ENCODE measurements around the gene DESI1.

DNA sequence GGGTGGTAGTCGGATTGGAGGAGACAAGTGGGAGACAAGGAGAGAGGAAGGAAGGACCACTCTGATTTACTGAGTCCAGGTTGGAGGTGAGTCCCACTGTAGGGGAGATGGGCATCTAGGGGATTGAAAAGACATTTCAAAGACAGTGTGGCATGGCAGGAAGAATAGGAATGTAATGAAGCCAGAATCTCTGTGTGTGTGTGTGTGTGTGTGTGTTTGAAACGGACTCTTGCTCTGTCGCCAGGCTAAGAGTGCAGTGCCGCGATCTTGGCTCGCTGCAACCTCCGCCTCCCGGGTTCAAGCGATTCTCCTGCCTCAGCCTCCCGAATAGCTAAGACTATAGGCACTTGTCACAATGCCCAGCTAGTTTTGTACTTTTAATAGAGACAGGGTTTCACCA lies 64.3 kb downstream of the DESI1 start:
- TF ChIP-seq, protein P1, sequence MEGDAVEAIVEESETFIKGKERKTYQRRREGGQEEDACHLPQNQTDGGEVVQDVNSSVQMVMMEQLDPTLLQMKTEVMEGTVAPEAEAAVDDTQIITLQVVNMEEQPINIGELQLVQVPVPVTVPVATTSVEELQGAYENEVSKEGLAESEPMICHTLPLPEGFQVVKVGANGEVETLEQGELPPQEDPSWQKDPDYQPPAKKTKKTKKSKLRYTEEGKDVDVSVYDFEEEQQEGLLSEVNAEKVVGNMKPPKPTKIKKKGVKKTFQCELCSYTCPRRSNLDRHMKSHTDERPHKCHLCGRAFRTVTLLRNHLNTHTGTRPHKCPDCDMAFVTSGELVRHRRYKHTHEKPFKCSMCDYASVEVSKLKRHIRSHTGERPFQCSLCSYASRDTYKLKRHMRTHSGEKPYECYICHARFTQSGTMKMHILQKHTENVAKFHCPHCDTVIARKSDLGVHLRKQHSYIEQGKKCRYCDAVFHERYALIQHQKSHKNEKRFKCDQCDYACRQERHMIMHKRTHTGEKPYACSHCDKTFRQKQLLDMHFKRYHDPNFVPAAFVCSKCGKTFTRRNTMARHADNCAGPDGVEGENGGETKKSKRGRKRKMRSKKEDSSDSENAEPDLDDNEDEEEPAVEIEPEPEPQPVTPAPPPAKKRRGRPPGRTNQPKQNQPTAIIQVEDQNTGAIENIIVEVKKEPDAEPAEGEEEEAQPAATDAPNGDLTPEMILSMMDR (IDR thresholded peaks at IDR 0.05): no peak
- TF ChIP-seq CBX2 (IDR thresholded peaks at IDR 0.05; ENCODE audit: borderline replicate concordance, low read depth): no peak
- TF ChIP-seq, protein P2, sequence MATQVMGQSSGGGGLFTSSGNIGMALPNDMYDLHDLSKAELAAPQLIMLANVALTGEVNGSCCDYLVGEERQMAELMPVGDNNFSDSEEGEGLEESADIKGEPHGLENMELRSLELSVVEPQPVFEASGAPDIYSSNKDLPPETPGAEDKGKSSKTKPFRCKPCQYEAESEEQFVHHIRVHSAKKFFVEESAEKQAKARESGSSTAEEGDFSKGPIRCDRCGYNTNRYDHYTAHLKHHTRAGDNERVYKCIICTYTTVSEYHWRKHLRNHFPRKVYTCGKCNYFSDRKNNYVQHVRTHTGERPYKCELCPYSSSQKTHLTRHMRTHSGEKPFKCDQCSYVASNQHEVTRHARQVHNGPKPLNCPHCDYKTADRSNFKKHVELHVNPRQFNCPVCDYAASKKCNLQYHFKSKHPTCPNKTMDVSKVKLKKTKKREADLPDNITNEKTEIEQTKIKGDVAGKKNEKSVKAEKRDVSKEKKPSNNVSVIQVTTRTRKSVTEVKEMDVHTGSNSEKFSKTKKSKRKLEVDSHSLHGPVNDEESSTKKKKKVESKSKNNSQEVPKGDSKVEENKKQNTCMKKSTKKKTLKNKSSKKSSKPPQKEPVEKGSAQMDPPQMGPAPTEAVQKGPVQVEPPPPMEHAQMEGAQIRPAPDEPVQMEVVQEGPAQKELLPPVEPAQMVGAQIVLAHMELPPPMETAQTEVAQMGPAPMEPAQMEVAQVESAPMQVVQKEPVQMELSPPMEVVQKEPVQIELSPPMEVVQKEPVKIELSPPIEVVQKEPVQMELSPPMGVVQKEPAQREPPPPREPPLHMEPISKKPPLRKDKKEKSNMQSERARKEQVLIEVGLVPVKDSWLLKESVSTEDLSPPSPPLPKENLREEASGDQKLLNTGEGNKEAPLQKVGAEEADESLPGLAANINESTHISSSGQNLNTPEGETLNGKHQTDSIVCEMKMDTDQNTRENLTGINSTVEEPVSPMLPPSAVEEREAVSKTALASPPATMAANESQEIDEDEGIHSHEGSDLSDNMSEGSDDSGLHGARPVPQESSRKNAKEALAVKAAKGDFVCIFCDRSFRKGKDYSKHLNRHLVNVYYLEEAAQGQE (IDR thresholded peaks at IDR 0.05): no peak
- no peak for TF ChIP-seq GATA3 (IDR thresholded peaks at IDR 0.05; ENCODE audit: borderline replicate concordance)
- TF ChIP-seq RCOR1 (IDR thresholded peaks at IDR 0.05; ENCODE audit: low read depth, low read length): no peak
- TF ChIP-seq, protein P3, sequence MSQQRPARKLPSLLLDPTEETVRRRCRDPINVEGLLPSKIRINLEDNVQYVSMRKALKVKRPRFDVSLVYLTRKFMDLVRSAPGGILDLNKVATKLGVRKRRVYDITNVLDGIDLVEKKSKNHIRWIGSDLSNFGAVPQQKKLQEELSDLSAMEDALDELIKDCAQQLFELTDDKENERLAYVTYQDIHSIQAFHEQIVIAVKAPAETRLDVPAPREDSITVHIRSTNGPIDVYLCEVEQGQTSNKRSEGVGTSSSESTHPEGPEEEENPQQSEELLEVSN (IDR thresholded peaks at IDR 0.05; ENCODE audit: borderline replicate concordance, low read depth): no peak

Measured in A549 (cell line).